ENCODE measurements around the gene GTF2E1. TPM values are rescaled to one million over a fixed set of nuclear protein-coding genes. Genes with fewer than 3 reads are reported as not detected.
"Not testable (repeated sequence)": the region's sequence is repeated elsewhere in the genome, so short reads cannot be mapped to it uniquely, and the experiment has no call there.

Gene GTF2E1
- polyA plus RNA-seq, 3 donors from 2014 or later = 10.0 to 15.9 (median 11.0) TPM

DNA sequence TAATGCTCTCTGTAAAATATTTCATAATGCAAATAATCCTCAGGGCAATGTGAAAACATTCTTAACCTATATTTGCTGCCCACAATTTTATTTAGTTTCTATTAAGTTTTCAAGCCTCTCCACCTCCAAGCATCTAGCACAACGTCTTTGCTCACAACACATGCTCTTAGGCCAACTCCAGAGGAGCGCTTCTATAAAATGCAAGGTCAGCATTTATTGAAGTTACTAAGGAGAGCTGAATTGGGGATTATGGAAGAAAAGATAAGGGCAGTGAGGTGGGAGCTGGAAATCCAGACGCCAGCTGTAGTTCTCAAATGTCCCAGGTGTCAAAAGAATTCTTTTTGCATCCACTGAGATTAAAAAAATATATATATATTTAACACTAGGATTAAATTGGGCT lies 1.2 kb upstream of the GTF2E1 start:
- peak overlapping the region; percentile 96 to 99 (median 98) for H3K27ac Mint-ChIP-seq
- peaks cover 5 to 9% (median 6%) of the 10 kb centered on the region in 3 donors for H3K36me3 Mint-ChIP-seq
- H3K9me3 Mint-ChIP-seq = no peaks in the 10 kb centered on the region
- DNase-seq = no peak
- peaks cover 3 to 11% (median 5%) of the 10 kb centered on the region in 3 donors for H3K27me3 Mint-ChIP-seq (ENCODE audit: low read depth in 3 of 3)
- H3K4me1 Mint-ChIP-seq = peaks cover 28 to 48% of the 10 kb centered on the region in 2 donors
- peak overlapping the region; percentile 93 to 97 (median 95) for H3K4me3 Mint-ChIP-seq

DNA sequence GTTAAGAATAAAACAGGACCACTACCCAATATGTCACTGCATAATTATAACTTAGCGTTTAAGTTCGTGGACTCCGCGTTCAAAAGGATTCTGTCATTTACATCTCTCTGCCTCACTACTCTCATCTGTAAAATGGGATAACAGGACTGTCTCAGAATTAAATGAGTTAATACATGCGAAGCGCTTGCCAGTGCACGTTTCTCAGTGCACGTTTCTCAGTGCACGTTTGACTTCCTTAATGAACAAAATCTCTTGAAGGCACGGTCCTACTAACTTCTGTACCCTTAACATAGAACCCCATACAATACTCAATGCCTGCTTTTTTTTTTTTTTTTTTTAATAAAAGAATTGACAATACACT lies 727 bp upstream of the GTF2E1 start:
- DNase-seq = no peak
- Mint-ChIP-seq H3K27ac (peak overlapping the region; percentile 96 to 99 (median 98)), H3K27me3 (ENCODE audit: low read depth in 3 of 3) (peaks cover 3 to 11% (median 5%) of the 10 kb centered on the region in 3 donors), H3K4me1 (peaks cover 30 to 48% of the 10 kb centered on the region in 2 donors), H3K9me3 (no peaks in the 10 kb centered on the region), H3K36me3 (peaks cover 5 to 8% (median 5%) of the 10 kb centered on the region in 3 donors), H3K4me3 (peak overlapping the region; percentile 93 to 97 (median 95))

- Mint-ChIP-seq H3K36me3 (no peaks in the 10 kb centered on the region), H3K4me1 (peaks cover 30 to 48% of the 10 kb centered on the region in 2 donors), H3K27me3 (ENCODE audit: low read depth in 3 of 3) (peaks cover 3 to 11% (median 5%) of the 10 kb centered on the region in 3 donors), H3K4me3 (peak overlapping the region; percentile 93 to 97 (median 95)), H3K27ac (peak overlapping the region; percentile 96 to 99 (median 98)), H3K9me3 (no peaks in the 10 kb centered on the region)
- no peak for DNase-seq
Observed at GRCh38 chr3:120742849-120743365, 363 bp downstream of the GTF2E1 start.

GRCh38 chr3:120743556-120744195 lies 1.1 kb downstream of the GTF2E1 start:
- Mint-ChIP-seq H3K4me3 (peak overlapping the region; percentile 93 to 97 (median 95)), H3K27me3 (ENCODE audit: low read depth in 3 of 3) (peaks cover 3 to 11% (median 5%) of the 10 kb centered on the region in 3 donors), H3K27ac (peak overlapping the region; percentile 96 to 99 (median 98)), H3K9me3 (no peaks in the 10 kb centered on the region), H3K36me3 (no peaks in the 10 kb centered on the region), H3K4me1 (peaks cover 30 to 48% of the 10 kb centered on the region in 2 donors)
- no peak for DNase-seq

GRCh38 chr3:120745466-120745865 lies 2.9 kb downstream of the GTF2E1 start:
- peaks cover 32 to 48% of the 10 kb centered on the region in 2 donors for H3K4me1 Mint-ChIP-seq
- H3K4me3 Mint-ChIP-seq = no peak overlapping the region
- peak overlapping the region in 3 of 6 donors; percentile 11 to 23 (median 17) for H3K27ac Mint-ChIP-seq
- H3K27me3 Mint-ChIP-seq (ENCODE audit: low read depth in 3 of 3) = peaks cover 3 to 11% (median 5%) of the 10 kb centered on the region in 3 donors
- DNase-seq = no peak
- H3K9me3 Mint-ChIP-seq = no peaks in the 10 kb centered on the region
- peaks cover 1 to 2% (median 2%) of the 10 kb centered on the region in 3 donors for H3K36me3 Mint-ChIP-seq

DNA sequence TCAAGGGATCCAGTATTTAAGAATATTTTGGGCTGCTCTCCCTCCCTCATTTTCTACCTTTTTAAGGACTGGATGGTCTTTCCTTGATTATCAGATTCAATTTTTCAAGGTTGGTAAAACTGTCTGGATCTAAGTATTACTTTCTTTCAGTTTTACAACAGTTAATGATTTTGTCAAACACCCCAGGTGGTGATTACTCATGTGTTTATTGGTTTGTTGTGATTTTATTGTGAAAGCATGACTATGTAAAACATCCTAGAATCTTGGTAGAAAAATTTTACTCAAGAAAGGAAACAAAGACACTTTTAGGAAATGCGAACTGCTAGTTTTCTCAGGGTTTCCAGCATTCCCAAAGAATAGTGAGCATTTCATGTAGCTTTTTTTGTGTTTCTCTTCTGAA lies 7.3 kb downstream of the GTF2E1 start:
- no peaks in the 10 kb centered on the region for H3K27me3 Mint-ChIP-seq (ENCODE audit: low read depth in 3 of 3)
- H3K4me1 Mint-ChIP-seq = peaks cover 18 to 47% of the 10 kb centered on the region in 2 donors
- H3K36me3 Mint-ChIP-seq = peaks cover 3 to 22% (median 8%) of the 10 kb centered on the region in 3 donors
- H3K9me3 Mint-ChIP-seq = no peaks in the 10 kb centered on the region
- no peak for DNase-seq
- no peak overlapping the region for H3K27ac Mint-ChIP-seq
- H3K4me3 Mint-ChIP-seq = no peak overlapping the region

- Mint-ChIP-seq H3K27ac (peak overlapping the region in 4 of 6 donors; percentile 37 to 71 (median 51)), H3K9me3 (no peaks in the 10 kb centered on the region), H3K27me3 (ENCODE audit: low read depth in 3 of 3) (peaks cover 0 to 2% (median 0%) of the 10 kb centered on the region in 3 donors), H3K4me3 (peak overlapping the region in 2 of 5 donors; percentile 3 to 55), H3K4me1 (peaks cover 15 to 47% of the 10 kb centered on the region in 2 donors), H3K36me3 (peaks cover 7 to 31% (median 10%) of the 10 kb centered on the region in 3 donors)
- no peak for DNase-seq
Observed at GRCh38 chr3:120752230-120752629, 9.7 kb downstream of the GTF2E1 start.

DNA sequence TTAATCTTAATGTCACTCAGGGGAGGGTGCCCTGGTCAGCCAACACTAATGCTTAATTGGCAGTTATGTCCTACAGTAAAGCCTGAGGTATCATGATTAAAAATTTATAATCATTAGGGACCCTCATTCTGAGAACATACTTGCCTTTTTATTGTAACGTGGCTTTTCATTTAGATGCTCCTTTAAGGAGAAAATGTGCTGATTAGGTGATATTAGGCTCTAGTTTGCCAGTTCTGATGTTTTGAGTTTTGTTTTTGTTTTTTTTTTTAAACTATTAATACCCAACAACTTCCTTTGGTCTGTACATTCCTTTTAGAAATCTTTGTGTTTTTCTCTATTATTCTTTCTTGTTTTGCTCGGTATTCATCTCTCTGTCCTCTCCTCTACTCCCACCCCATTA lies 10.3 kb downstream of the GTF2E1 start:
- Mint-ChIP-seq H3K27me3 (ENCODE audit: low read depth in 3 of 3) (peaks cover 0 to 2% (median 0%) of the 10 kb centered on the region in 3 donors), H3K4me3 (peak overlapping the region in 1 of 5 donors; percentile 3), H3K36me3 (peaks cover 7 to 31% (median 14%) of the 10 kb centered on the region in 3 donors), H3K27ac (peak overlapping the region in 2 of 6 donors; percentile 42 to 69), H3K4me1 (peaks cover 15 to 53% of the 10 kb centered on the region in 2 donors), H3K9me3 (no peaks in the 10 kb centered on the region)
- no peak for DNase-seq

DNA sequence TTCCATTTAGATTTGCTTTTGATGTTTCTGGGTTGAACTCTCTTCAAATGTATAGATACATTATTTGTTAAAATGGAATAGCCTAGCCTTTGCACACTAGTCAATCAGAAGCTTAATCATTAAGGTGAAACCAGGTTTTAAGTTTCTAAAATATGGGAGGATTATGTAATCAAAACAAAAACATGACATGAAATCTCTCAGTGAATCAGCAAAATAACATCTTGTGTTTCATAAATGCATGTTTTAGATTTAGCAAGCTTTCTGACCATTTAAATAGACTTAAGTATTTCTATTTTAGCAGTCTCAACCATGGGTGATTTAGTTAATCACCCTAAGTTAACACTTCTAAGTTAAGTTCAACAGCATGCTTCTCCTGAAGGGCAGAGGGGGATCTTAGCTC lies 11.3 kb downstream of the GTF2E1 start:
- Mint-ChIP-seq H3K4me1 (peaks cover 17 to 55% of the 10 kb centered on the region in 2 donors), H3K27me3 (ENCODE audit: low read depth in 3 of 3) (peaks cover 0 to 2% (median 0%) of the 10 kb centered on the region in 3 donors), H3K36me3 (peaks cover 14 to 31% (median 16%) of the 10 kb centered on the region in 3 donors), H3K9me3 (no peaks in the 10 kb centered on the region), H3K27ac (peak overlapping the region in 1 of 6 donors; percentile 30), H3K4me3 (no peak overlapping the region)
- no peak for DNase-seq

DNA sequence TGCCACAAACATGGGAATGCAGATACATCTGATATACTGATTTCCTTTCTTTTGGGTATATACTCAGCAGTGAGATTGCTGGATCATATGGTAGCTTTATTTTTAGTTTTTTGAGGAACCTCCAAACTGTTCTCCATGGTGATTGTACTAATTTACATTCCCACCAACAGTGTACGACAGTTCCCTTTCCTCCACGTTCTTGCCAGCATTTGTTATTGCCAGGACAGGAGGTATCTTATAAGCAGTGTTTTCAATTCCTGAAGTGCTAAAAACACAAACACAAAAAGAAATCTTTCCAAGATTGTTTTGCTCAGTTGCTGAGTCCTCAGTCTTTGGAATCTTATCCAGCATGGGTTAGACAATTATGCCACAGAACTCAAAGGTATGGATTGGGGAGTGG lies 13.5 kb downstream of the GTF2E1 start:
- Mint-ChIP-seq H3K27ac (no peak overlapping the region), H3K27me3 (ENCODE audit: low read depth in 3 of 3) (peaks cover 0 to 2% (median 0%) of the 10 kb centered on the region in 3 donors), H3K9me3 (no peaks in the 10 kb centered on the region), H3K36me3 (peaks cover 11 to 28% (median 16%) of the 10 kb centered on the region in 3 donors), H3K4me3 (no peak overlapping the region), H3K4me1 (peaks cover 32 to 73% of the 10 kb centered on the region in 2 donors)
- no peak for DNase-seq

DNA sequence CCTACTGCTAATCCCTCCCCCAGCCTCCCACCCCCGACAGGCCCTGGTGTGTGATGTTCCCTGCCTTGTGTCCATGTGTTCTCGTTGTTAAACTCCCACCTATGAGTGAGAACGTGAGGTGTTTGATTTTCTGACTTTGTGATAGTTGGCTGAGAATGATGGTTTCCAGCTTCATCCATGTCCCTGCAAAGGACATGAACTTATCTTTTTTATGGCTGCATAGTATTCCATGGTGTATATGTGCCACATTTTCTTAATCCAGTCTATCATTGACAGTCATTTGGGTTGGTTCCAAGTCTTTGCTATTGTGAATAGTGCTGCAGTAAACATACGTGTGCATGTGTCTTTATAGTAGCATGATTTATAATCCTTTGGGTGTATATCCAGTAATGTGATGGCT lies 16.0 kb downstream of the GTF2E1 start:
- H3K4me1 Mint-ChIP-seq = peaks cover 30 to 71% of the 10 kb centered on the region in 2 donors
- not testable (repeated sequence) for H3K27me3 Mint-ChIP-seq (ENCODE audit: low read depth in 3 of 3); H3K27ac Mint-ChIP-seq; H3K9me3 Mint-ChIP-seq; H3K4me3 Mint-ChIP-seq; DNase-seq
- peaks cover 7 to 16% (median 12%) of the 10 kb centered on the region in 3 donors for H3K36me3 Mint-ChIP-seq

GRCh38 chr3:120762615-120763014 lies 20.1 kb downstream of the GTF2E1 start:
- no peak for DNase-seq
- peaks cover 39 to 76% of the 10 kb centered on the region in 2 donors for H3K4me1 Mint-ChIP-seq
- peaks cover 0 to 12% (median under 1%) of the 10 kb centered on the region in 3 donors for H3K36me3 Mint-ChIP-seq
- H3K27ac Mint-ChIP-seq = no peak overlapping the region
- H3K9me3 Mint-ChIP-seq = no peaks in the 10 kb centered on the region
- no peaks in the 10 kb centered on the region for H3K27me3 Mint-ChIP-seq (ENCODE audit: low read depth in 3 of 3)
- H3K4me3 Mint-ChIP-seq = no peak overlapping the region

GRCh38 chr3:120763601-120764000 lies 21.1 kb downstream of the GTF2E1 start:
- no peak for DNase-seq
- H3K4me3 Mint-ChIP-seq = no peak overlapping the region
- peaks cover 41 to 82% of the 10 kb centered on the region in 2 donors for H3K4me1 Mint-ChIP-seq
- H3K27ac Mint-ChIP-seq = peak overlapping the region in 1 of 6 donors; percentile 23
- no peaks in the 10 kb centered on the region for H3K9me3 Mint-ChIP-seq
- H3K36me3 Mint-ChIP-seq = peaks cover 0 to 5% (median 0%) of the 10 kb centered on the region in 3 donors
- H3K27me3 Mint-ChIP-seq (ENCODE audit: low read depth in 3 of 3) = peaks cover 0 to 1% (median 0%) of the 10 kb centered on the region in 3 donors

GRCh38 chr3:120764206-120764605 lies 21.7 kb downstream of the GTF2E1 start:
- no peaks in the 10 kb centered on the region for H3K36me3 Mint-ChIP-seq

More at GRCh38 chr3:120764206-120764605, 21.7 kb downstream of the GTF2E1 start:
- Mint-ChIP-seq H3K4me3 (no peak overlapping the region), H3K4me1 (peaks cover 36 to 80% of the 10 kb centered on the region in 2 donors), H3K27me3 (ENCODE audit: low read depth in 3 of 3) (peaks cover 0 to 1% (median 0%) of the 10 kb centered on the region in 3 donors), H3K9me3 (no peaks in the 10 kb centered on the region), H3K27ac (peak overlapping the region in 2 of 6 donors; percentile 23 to 38)
- no peak for DNase-seq

Measured in immature natural killer cell (primary cell).